ENCODE results near the gene SCD5. TPM values are rescaled to one million over a fixed set of nuclear protein-coding genes. Genes with fewer than 3 reads are reported as not detected.

Gene SCD5
- total and polyA plus RNA-seq, 9 of the 15 experiments (the other 6 are each of a cell fraction or from before 2014, with no cell fraction given): 0.01 to 0.20 (median 0.03) TPM; not detected in 5

DNA sequence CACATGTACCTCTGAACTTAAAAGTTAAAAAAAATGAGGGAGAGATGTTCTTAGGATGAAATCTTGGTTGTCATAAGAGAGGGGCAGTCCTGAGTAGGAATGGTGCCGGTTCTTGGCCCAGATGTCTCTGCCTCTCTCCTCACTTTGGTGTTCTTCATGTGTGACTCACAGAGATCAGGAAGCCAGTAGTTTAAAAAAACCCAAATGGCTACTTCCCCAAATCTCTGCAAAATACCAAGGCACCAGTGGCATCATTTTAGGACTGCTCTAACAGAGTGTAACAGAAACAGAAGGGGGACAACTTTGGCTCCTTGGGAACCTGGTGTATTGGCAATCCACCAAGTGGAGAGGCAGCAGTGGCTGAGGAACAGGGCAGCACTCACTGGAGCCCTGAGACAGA lies 116.8 kb downstream of the SCD5 start:
- ChIA-PET CTCF (ENCODE audit: low intra/inter-chr PET ratio) (no interaction called here), POLR2A (no interaction called here)
- Histone ChIP-seq H3K9me1 (ENCODE audit: control insufficient read depth, insufficient read depth, low read length) (no peaks in the 10 kb centered on the region), H3K4me3 (no peak overlapping the region), H2AFZ (ENCODE audit: low read depth, low read length) (no peak overlapping the region), H3K4me2 (ENCODE audit: insufficient read depth, low read length) (no peak overlapping the region), H3K27me3 (ENCODE audit: control insufficient read depth in 2 of 2, insufficient read depth in 2 of 2, low read length in 2 of 2) (peaks cover 0 to 5% of the 10 kb centered on the region in 2 experiments; a peak in 2 of 5 replicates), H3K79me2 (ENCODE audit: control insufficient read depth, insufficient read depth, low read length) (no peaks in the 10 kb centered on the region), H3K36me3 (ENCODE audit: control insufficient read depth, insufficient read depth, low read length) (no peaks in the 10 kb centered on the region), H3K4me1 (replicated peaks in 1 of 2; ENCODE audit: control insufficient read depth in 2 of 2, insufficient read depth in 2 of 2, low read length in 2 of 2) (no peaks in the 10 kb centered on the region; a peak in 1 of 5 replicates), H3K9ac (ENCODE audit: insufficient read depth in 1 of 2, low read depth in 2 of 2, low read length in 2 of 2) (no peak overlapping the region), H4K20me1 (replicated peaks; ENCODE audit: control insufficient read depth, insufficient read depth, low read length) (no peaks in the 10 kb centered on the region), H3K9me3 (replicated peaks; ENCODE audit: control insufficient read depth, insufficient read depth, low read depth, low read length) (no peaks in the 10 kb centered on the region), H3K27ac (ENCODE audit: extremely low read depth, low read depth, low read length) (no peak overlapping the region)
- intact Hi-C loops (cut with micrococcal nuclease): no loop called here
- FAIRE-seq: no peak
- TF ChIP-seq EP300 (IDR thresholded peaks at IDR 0.05; ENCODE audit: low read length): no peak
- TF ChIP-seq KLF1 (tag; IDR thresholded peaks at IDR 0.05): no peak
- TF ChIP-seq, protein P1, sequence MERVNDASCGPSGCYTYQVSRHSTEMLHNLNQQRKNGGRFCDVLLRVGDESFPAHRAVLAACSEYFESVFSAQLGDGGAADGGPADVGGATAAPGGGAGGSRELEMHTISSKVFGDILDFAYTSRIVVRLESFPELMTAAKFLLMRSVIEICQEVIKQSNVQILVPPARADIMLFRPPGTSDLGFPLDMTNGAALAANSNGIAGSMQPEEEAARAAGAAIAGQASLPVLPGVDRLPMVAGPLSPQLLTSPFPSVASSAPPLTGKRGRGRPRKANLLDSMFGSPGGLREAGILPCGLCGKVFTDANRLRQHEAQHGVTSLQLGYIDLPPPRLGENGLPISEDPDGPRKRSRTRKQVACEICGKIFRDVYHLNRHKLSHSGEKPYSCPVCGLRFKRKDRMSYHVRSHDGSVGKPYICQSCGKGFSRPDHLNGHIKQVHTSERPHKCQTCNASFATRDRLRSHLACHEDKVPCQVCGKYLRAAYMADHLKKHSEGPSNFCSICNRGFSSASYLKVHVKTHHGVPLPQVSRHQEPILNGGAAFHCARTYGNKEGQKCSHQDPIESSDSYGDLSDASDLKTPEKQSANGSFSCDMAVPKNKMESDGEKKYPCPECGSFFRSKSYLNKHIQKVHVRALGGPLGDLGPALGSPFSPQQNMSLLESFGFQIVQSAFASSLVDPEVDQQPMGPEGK (CRISPR knock-in tag; IDR thresholded peaks at IDR 0.05; ENCODE audit: borderline replicate concordance): no peak
- TF ChIP-seq FOS (IDR thresholded peaks at IDR 0.05; ENCODE audit: extremely low read depth, insufficient read length): no peak
- TF ChIP-seq, protein P2, sequence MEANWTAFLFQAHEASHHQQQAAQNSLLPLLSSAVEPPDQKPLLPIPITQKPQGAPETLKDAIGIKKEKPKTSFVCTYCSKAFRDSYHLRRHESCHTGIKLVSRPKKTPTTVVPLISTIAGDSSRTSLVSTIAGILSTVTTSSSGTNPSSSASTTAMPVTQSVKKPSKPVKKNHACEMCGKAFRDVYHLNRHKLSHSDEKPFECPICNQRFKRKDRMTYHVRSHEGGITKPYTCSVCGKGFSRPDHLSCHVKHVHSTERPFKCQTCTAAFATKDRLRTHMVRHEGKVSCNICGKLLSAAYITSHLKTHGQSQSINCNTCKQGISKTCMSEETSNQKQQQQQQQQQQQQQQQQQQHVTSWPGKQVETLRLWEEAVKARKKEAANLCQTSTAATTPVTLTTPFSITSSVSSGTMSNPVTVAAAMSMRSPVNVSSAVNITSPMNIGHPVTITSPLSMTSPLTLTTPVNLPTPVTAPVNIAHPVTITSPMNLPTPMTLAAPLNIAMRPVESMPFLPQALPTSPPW (CRISPR knock-in tag; IDR thresholded peaks at IDR 0.05): no peak
- TF ChIP-seq, protein P3, sequence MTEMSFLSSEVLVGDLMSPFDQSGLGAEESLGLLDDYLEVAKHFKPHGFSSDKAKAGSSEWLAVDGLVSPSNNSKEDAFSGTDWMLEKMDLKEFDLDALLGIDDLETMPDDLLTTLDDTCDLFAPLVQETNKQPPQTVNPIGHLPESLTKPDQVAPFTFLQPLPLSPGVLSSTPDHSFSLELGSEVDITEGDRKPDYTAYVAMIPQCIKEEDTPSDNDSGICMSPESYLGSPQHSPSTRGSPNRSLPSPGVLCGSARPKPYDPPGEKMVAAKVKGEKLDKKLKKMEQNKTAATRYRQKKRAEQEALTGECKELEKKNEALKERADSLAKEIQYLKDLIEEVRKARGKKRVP (CRISPR knock-in tag; IDR thresholded peaks at IDR 0.05): no peak
- no peak for TF ChIP-seq TOE1 (IDR thresholded peaks at IDR 0.05; ENCODE audit: borderline replicate concordance)
- TF ChIP-seq TOE1 (CRISPR knock-in tag; IDR thresholded peaks at IDR 0.05; ENCODE audit: borderline replicate concordance, low read depth): no peak
- TF ChIP-seq CCAR2 (IDR thresholded peaks at IDR 0.05; ENCODE audit: low read depth, low read length): no peak
- TF ChIP-seq, protein P4, sequence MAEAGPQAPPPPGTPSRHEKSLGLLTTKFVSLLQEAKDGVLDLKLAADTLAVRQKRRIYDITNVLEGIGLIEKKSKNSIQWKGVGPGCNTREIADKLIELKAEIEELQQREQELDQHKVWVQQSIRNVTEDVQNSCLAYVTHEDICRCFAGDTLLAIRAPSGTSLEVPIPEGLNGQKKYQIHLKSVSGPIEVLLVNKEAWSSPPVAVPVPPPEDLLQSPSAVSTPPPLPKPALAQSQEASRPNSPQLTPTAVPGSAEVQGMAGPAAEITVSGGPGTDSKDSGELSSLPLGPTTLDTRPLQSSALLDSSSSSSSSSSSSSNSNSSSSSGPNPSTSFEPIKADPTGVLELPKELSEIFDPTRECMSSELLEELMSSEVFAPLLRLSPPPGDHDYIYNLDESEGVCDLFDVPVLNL (CRISPR knock-in tag; IDR thresholded peaks at IDR 0.05; ENCODE audit: low read depth): no peak
- no peak for TF ChIP-seq ZNF324 (CRISPR knock-in tag; IDR thresholded peaks at IDR 0.05)
- TF ChIP-seq, protein P5, sequence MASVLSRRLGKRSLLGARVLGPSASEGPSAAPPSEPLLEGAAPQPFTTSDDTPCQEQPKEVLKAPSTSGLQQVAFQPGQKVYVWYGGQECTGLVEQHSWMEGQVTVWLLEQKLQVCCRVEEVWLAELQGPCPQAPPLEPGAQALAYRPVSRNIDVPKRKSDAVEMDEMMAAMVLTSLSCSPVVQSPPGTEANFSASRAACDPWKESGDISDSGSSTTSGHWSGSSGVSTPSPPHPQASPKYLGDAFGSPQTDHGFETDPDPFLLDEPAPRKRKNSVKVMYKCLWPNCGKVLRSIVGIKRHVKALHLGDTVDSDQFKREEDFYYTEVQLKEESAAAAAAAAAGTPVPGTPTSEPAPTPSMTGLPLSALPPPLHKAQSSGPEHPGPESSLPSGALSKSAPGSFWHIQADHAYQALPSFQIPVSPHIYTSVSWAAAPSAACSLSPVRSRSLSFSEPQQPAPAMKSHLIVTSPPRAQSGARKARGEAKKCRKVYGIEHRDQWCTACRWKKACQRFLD (CRISPR knock-in tag; IDR thresholded peaks at IDR 0.05): no peak
- TF ChIP-seq ZNF354B (CRISPR knock-in tag; IDR thresholded peaks at IDR 0.05): no peak
- TF ChIP-seq RBM25 (IDR thresholded peaks at IDR 0.05; ENCODE audit: low read depth, low read length, severe bottlenecking): no peak
- in situ Hi-C loops (cut with MboI): no loop called here
- BruUV-seq (replicated peaks): no TSS peak
- no peak for DNase-seq (ENCODE audit: extremely low read depth in 1 of 4, low spot score in 3 of 4)
- no peak for ATAC-seq
- WGBS (ENCODE audit: insufficient coverage, low coverage, missing lambda C conversion rate): 0% methylated on average over 1 of the region's 1 CpG
